ENCODE results near the gene SLC39A9. TPM values are rescaled to one million over a fixed set of nuclear protein-coding genes. Genes with fewer than 3 reads are reported as not detected.
"Not testable (repeated sequence)": the region's sequence is repeated elsewhere in the genome, so short reads cannot be mapped to it uniquely, and the experiment has no call there.

Gene SLC39A9
- total RNA-seq, 1 donor from 2014 or later = 54.1 TPM

GRCh38 chr14:69416087-69416486 is 17.6 kb downstream of the SLC39A9 start:
- intact Hi-C loops (cut with micrococcal nuclease) = not testable (repeated sequence)

GRCh38 chr14:69423279-69423678 is 24.8 kb downstream of the SLC39A9 start:
- intact Hi-C loops (cut with micrococcal nuclease) = no loop called here

- intact Hi-C loops (cut with micrococcal nuclease) = no loop called here
Observed at GRCh38 chr14:69424149-69424923, 25.8 kb downstream of the SLC39A9 start.

GRCh38 chr14:69427596-69427995 is 29.1 kb downstream of the SLC39A9 start:
- intact Hi-C loops (cut with micrococcal nuclease) = no loop called here

- intact Hi-C loops (cut with micrococcal nuclease) = no loop called here
Observed at GRCh38 chr14:69428289-69428998, 30.0 kb downstream of the SLC39A9 start.

GRCh38 chr14:69429643-69430042 is 31.2 kb downstream of the SLC39A9 start:
- intact Hi-C loops (cut with micrococcal nuclease) = no loop called here

- intact Hi-C loops (cut with micrococcal nuclease) = no loop called here
Observed at GRCh38 chr14:69430306-69430939, 31.9 kb downstream of the SLC39A9 start.

- intact Hi-C loops (cut with micrococcal nuclease) = no loop called here
Observed at GRCh38 chr14:69432364-69432763, 33.9 kb downstream of the SLC39A9 start.

GRCh38 chr14:69439521-69440270 is 41.2 kb downstream of the SLC39A9 start:
- intact Hi-C loops (cut with micrococcal nuclease) = no loop called here

GRCh38 chr14:69441948-69442347 is 43.5 kb downstream of the SLC39A9 start:
- intact Hi-C loops (cut with micrococcal nuclease) = no loop called here

GRCh38 chr14:69443296-69443805 is 44.9 kb downstream of the SLC39A9 start:
- intact Hi-C loops (cut with micrococcal nuclease) = no loop called here

- intact Hi-C loops (cut with micrococcal nuclease) = no loop called here
Observed at GRCh38 chr14:69449216-69449615, 50.7 kb downstream of the SLC39A9 start.

GRCh38 chr14:69451941-69452340 is 53.4 kb downstream of the SLC39A9 start:
- intact Hi-C loops (cut with micrococcal nuclease) = no loop called here

- intact Hi-C loops (cut with micrococcal nuclease) = no loop called here
Observed at GRCh38 chr14:69458350-69458749, 59.9 kb downstream of the SLC39A9 start.

GRCh38 chr14:69459122-69459521 is 60.6 kb downstream of the SLC39A9 start:
- intact Hi-C loops (cut with micrococcal nuclease) = no loop called here

- intact Hi-C loops (cut with micrococcal nuclease) = loop anchor here (1.0 kb wide), 6 partner anchors 62 to 597 kb away; partner anchors contain the start of genes ERH and SLC39A9
Observed at GRCh38 chr14:69460093-69460701, 61.7 kb downstream of the SLC39A9 start.

GRCh38 chr14:69464379-69464778 is 65.9 kb downstream of the SLC39A9 start:
- intact Hi-C loops (cut with micrococcal nuclease) = no loop called here

GRCh38 chr14:69464829-69465228 is 66.3 kb downstream of the SLC39A9 start:
- intact Hi-C loops (cut with micrococcal nuclease) = no loop called here

- intact Hi-C loops (cut with micrococcal nuclease) = no loop called here
Observed at GRCh38 chr14:69468949-69469348, 70.5 kb downstream of the SLC39A9 start.

GRCh38 chr14:69471436-69471835 is 72.9 kb downstream of the SLC39A9 start:
- intact Hi-C loops (cut with micrococcal nuclease) = no loop called here

- intact Hi-C loops (cut with micrococcal nuclease) = no loop called here
Observed at GRCh38 chr14:69471916-69472315, 73.4 kb downstream of the SLC39A9 start.

Data from T-helper 1 cell treated with Interleukin-12 subunit alpha and Interleukin-12 subunit beta and Interleukin-4 antibody, amounts not matched to agents 30 ng/mL and 1 ng/mL, for 36 hours (primary cell).